ENCODE results near the gene GCNT2.
"Not testable (repeated sequence)": the region's sequence is repeated elsewhere in the genome, so short reads cannot be mapped to it uniquely, and the experiment has no call there.

GRCh38 chr6:10660431-10661191 lies 139.5 kb downstream of the GCNT2 start:
- TF ChIP-seq EZH2 (IDR thresholded peaks at IDR 0.05; ENCODE audit: low read length, missing control alignments) = not testable (repeated sequence)
- TF ChIP-seq, protein P1, sequence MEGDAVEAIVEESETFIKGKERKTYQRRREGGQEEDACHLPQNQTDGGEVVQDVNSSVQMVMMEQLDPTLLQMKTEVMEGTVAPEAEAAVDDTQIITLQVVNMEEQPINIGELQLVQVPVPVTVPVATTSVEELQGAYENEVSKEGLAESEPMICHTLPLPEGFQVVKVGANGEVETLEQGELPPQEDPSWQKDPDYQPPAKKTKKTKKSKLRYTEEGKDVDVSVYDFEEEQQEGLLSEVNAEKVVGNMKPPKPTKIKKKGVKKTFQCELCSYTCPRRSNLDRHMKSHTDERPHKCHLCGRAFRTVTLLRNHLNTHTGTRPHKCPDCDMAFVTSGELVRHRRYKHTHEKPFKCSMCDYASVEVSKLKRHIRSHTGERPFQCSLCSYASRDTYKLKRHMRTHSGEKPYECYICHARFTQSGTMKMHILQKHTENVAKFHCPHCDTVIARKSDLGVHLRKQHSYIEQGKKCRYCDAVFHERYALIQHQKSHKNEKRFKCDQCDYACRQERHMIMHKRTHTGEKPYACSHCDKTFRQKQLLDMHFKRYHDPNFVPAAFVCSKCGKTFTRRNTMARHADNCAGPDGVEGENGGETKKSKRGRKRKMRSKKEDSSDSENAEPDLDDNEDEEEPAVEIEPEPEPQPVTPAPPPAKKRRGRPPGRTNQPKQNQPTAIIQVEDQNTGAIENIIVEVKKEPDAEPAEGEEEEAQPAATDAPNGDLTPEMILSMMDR (conservative IDR thresholded peaks at IDR 0.05 in 1 of 2, IDR thresholded peaks at IDR 0.05 in 1 of 2; ENCODE audit: low read depth in 1 of 2, low read length in 2 of 2) = not testable (repeated sequence)

All from fibroblast of lung (primary cell).